GM12873 (cell line): ENCODE measurements around the gene AMACR.

Source experiments
- TF ChIP-seq, protein P1 (sequence below): IDR thresholded peaks from 2 replicates; pipeline ENCODE4 v1.5.1; 2012; ENCODE audit warnings: low read depth, mild to moderate bottlenecking, moderate library complexity, low read length, control low read depth; ENCODE audit not compliant: insufficient read depth; ENCODE audit errors: missing control alignments

The AMACR gene

DNA sequence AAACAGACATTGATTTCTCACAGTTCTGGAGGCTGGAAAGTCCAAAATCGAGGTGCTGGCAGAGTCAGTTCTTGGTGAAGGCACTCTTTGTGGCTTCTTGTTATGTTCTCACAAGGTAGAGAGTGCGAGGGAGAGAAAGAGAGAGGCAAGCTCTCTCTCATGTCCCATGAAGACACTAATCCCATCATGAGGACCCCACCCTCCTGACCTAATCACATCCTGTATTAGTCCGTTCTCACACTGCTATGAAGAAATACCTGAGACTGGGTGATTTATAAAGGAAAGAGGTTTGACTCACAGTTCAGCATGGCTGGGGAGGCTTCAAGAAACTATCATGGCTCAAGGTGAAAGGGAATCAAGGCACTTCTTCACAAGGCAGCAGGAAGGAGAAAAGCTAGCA lies 5.7 kb upstream of the AMACR start:
- TF ChIP-seq, protein P1, sequence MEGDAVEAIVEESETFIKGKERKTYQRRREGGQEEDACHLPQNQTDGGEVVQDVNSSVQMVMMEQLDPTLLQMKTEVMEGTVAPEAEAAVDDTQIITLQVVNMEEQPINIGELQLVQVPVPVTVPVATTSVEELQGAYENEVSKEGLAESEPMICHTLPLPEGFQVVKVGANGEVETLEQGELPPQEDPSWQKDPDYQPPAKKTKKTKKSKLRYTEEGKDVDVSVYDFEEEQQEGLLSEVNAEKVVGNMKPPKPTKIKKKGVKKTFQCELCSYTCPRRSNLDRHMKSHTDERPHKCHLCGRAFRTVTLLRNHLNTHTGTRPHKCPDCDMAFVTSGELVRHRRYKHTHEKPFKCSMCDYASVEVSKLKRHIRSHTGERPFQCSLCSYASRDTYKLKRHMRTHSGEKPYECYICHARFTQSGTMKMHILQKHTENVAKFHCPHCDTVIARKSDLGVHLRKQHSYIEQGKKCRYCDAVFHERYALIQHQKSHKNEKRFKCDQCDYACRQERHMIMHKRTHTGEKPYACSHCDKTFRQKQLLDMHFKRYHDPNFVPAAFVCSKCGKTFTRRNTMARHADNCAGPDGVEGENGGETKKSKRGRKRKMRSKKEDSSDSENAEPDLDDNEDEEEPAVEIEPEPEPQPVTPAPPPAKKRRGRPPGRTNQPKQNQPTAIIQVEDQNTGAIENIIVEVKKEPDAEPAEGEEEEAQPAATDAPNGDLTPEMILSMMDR: no peak

DNA sequence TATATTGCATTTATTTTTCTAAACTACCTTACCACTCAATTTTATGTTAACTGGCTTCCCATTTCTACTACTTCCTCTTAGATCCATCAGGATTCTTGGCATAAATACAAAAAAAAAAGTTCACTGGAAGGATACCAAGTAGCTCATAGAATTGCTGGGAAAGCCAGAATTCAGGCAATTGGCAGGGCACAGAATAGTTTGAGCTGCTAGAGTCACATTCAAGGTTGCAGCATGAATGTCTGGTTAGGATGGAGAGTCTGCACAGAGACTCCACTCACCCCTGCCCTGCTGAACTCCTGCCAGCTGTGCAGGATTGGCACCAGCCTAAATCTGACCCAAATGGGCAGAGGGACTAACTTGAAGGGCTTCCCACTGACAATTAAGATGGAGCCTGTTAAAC lies 4.9 kb upstream of the AMACR start:
- TF ChIP-seq, protein P1: no peak

DNA sequence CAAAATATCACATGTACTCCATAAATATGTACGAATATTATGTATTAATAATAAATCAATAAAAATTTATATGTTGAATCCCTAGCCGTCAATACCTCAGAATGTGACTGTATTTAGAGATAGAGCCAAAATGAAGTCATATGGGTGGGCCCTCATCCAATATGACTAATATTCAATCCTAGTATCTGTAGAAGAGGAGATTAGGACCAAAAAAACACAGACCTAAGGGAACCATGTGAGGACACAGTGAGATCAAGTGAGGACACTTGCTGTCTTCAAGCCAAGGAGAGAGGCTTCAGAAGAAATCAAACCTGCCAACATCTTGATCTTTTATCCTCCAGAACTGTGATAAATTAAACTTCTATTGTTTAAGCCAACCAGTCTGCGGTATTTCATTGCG lies 3.7 kb upstream of the AMACR start:
- TF ChIP-seq, protein P1: no peak

DNA sequence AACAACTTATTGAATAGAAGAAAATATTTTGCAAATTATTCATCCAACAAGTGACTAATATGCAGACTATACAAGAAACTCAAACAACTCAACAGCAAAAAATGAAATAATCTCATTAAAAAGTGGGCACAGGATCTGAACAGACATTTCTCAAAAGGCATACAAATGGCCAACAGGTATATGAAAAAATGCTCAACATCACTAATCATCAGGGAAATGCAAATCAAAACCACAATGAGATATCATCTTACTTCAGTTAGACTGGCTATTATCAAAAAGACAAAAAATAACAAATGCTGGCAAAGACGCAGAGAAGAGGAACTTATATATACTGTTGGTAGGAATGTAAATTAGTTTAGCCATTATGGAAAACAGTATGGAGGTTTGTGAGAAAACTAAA lies 1.8 kb upstream of the AMACR start:
- TF ChIP-seq, protein P1: no peak

DNA sequence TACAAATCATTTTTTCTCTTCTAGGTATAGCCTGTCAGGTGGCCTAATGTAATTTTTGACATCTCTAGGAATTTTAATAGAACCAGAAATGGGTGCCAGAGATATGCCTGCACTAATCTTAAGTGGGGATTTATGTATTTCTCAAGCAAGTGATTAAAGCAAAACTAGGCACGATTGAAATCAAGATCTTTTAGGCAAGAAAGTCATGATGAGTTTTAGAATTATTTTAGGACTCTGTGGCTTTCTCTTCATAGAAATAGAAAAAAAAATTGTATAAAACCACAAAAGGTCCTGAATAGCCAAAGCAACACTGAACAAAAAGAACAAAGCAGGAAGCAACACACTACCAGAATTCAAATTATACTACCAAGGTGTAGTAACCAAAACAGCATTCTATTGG lies 952 bp upstream of the AMACR start:
- TF ChIP-seq, protein P1: no peak

DNA sequence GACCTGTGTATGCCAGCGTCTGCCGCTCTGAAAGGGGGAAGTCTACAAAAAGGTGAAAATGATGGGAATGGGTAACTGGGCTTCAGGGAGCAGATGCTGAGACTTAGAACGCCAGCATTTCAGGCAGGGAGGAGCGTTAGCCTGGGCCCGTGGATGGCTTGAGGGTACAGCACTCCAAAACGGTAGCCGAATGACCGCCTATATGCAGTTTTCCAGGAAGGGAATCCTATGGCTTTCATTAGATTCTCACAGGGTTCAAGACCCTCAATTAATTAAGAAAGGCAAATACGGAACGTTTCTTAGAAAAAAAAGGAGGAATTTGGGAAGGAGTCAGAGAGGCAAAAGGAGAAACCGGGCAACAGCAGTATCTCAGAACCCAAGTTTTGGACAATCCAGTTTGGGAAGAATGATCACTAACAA lies 639 bp downstream of the AMACR start:
- TF ChIP-seq, protein P1: no peak

DNA sequence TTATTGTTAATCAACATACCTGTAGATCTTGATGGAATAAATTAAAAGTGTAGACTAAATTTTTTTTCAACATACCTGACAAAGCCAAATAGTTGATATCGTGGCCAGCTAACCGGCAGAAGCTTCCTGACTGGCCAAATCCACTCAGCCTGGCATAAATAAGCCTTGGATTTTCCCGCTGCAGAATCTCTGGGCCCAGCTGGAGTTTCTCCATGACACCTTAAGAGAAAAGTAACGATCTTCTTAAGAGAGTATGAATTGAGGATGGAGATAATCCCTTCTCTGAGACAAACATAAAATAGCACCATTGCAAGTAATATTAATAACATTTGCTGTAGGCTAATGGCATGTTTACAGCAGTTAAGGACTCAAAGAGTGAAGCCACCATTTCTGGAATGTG lies 2.2 kb downstream of the AMACR start:
- TF ChIP-seq, protein P1: no peak
